PFSK-1 (cell line): ENCODE measurements around the gene ARPC2.

Experiments used
- FOXP2 ChIP-seq: optimal IDR thresholded peaks from 2 replicates; pipeline ENCODE3; 2011; ENCODE audit warnings: borderline replicate concordance, control low read depth, inconsistent platforms; ENCODE audit not compliant: insufficient read depth; ENCODE audit errors: extremely low read length, extremely low read depth
- POLR2AphosphoS5 ChIP-seq: IDR thresholded peaks from 2 replicates; pipeline ENCODE4 v1.6.1; 2012; ENCODE audit warnings: low read depth, mild to moderate bottlenecking, control low read depth, low read length, moderate library complexity
- REST ChIP-seq, 2 experiments: IDR thresholded peaks; 2 replicates each; pipeline versions ENCODE4 v1.6.1 to v1.8.0; 2011 to 2012; ENCODE audit warnings: low read depth in 2 of 2, low read length in 2 of 2, control low read depth in 1 of 2, inconsistent platforms in 1 of 2, mild to moderate bottlenecking in 1 of 2, moderate library complexity in 1 of 2; ENCODE audit not compliant: insufficient read depth in 1 of 2
- SIN3A ChIP-seq: IDR thresholded peaks from 2 replicates; pipeline ENCODE4 v1.6.1; 2012; ENCODE audit warnings: mild to moderate bottlenecking, low read length, moderate library complexity, borderline replicate concordance; ENCODE audit not compliant: insufficient read depth
- TAF1 ChIP-seq: IDR thresholded peaks from 2 replicates; pipeline ENCODE4 v1.6.1; 2012; ENCODE audit warnings: low read length, control low read depth, borderline replicate concordance; ENCODE audit not compliant: insufficient read depth

Gene ARPC2

DNA sequence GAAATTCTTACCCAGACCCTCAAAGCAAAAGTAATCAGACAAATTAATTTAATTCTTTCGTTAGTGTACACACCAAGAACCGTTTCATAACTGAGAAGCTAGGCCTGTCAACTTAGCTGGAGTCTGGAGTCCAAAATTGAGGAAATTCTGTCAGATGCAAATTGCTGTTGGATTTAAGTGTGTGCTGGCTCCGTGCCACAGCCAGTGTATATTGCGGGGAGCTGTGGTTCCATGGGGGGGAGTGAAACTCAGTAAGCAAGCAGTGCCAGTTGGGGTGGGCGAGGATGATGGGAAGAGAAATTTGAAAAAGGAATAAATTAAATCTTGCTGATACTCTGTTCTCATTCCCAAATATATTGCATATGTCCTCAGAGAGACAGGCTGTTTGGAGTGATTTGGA is 4.0 kb downstream of the ARPC2 start:
- no peak for TF ChIP-seq SIN3A
- no peak for TF ChIP-seq POLR2AphosphoS5
- TF ChIP-seq FOXP2, result no peak
- no peak for TF ChIP-seq REST (IDR thresholded peaks at IDR 0.05; ENCODE audit: insufficient read depth in 1 of 2, low read depth in 2 of 2, low read length in 2 of 2)
- no peak for TF ChIP-seq TAF1

DNA sequence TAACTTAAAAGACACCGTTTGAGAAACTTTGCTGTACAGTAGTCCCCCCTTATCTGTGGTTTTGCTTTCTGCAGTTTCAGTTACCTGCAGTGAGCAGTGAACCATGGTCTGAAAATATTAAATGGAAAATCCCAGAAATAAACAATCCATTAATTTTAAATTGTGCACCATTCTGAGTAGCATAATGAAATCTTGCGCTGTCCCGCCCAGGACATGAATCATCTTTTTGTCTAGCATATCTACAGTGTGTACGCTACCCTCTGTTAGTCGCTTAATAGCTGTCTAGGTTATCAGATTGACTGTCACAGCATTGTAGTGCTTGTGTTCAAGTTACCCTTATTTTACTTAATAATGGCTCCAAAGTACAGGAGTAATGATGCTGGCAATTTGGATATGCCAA is 6.1 kb downstream of the ARPC2 start:
- TF ChIP-seq FOXP2 (no peak), SIN3A (no peak), REST (IDR thresholded peaks at IDR 0.05; ENCODE audit: insufficient read depth in 1 of 2, low read depth in 2 of 2, low read length in 2 of 2) (no peak), POLR2AphosphoS5 (no peak), TAF1 (no peak)

- TF ChIP-seq POLR2AphosphoS5 (no peak), TAF1 (no peak), SIN3A (no peak), REST (IDR thresholded peaks at IDR 0.05; ENCODE audit: insufficient read depth in 1 of 2, low read depth in 2 of 2, low read length in 2 of 2) (no peak), FOXP2 (no peak)
Observed at GRCh38 chr2:218224186-218224585, 7.2 kb downstream of the ARPC2 start.

DNA sequence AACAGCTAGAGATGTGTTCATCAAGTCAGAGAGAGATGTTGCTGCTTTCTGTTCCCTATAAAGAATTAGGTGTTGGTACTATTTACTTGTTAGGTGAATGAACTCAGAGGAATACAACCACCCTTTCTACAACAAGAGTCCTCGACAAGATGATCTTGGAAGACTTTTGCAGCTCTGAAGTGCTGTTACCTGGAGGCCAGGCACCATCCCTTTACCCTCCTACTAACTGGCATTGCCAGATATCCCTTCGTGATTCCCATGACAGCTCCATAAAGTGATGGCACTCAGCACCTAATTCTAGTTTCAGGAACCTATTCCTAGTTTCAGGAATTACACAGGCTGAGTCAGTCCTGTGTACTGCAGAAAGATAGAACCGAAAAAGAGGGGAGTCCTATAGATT is 9.9 kb downstream of the ARPC2 start:
- TF ChIP-seq TAF1 (no peak), SIN3A (no peak), REST (IDR thresholded peaks at IDR 0.05; ENCODE audit: insufficient read depth in 1 of 2, low read depth in 2 of 2, low read length in 2 of 2) (no peak), POLR2AphosphoS5 (no peak), FOXP2 (no peak)

- no peak for TF ChIP-seq REST (IDR thresholded peaks at IDR 0.05; ENCODE audit: insufficient read depth in 1 of 2, low read depth in 2 of 2, low read length in 2 of 2)
- TF ChIP-seq FOXP2, result no peak
- no peak for TF ChIP-seq SIN3A
- no peak for TF ChIP-seq TAF1
- TF ChIP-seq POLR2AphosphoS5, result no peak
Observed at GRCh38 chr2:218228366-218229090, 11.5 kb downstream of the ARPC2 start.
